ENCODE measurements around the gene MBD5.
"Not testable (repeated sequence)": the region's sequence is repeated elsewhere in the genome, so short reads cannot be mapped to it uniquely, and the experiment has no call there.

Gene MBD5

DNA sequence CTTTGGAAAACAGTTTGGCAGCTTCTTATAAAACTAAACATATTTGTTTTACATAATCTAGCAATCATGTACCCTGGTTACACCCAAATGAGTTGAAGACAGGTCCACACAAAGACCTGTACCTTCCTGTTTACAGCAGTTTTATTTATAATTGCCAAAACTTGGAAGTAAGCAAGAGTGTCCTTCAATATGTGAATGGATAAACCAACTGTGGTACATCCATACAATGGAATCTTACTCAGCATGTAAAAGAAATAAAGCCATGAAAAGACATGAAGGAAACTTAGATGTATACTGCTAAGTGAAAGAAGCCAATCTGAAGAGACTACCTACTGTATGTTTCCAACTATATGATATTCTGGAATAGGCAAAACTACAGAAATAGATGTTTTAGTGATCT, 24.1 kb upstream of the MBD5 start:
- no peak overlapping the region for H3K9ac ChIP-seq (ENCODE audit: insufficient read length, low read depth)
- no peak for DNase-seq (ENCODE audit: low read depth, low spot score)
- peaks cover 13% of the 10 kb centered on the region for H3K36me3 ChIP-seq (ENCODE audit: insufficient read depth, insufficient read length, low read length)
- no peaks in the 10 kb centered on the region for H3K27me3 ChIP-seq (ENCODE audit: insufficient read depth, insufficient read length)
- H3K9me3 ChIP-seq (ENCODE audit: insufficient read depth, low read length), result peaks cover 26% of the 10 kb centered on the region
- H3K4me3 ChIP-seq (ENCODE audit: insufficient read length, low read depth), result no peak overlapping the region
- no peaks in the 10 kb centered on the region for H3K4me1 ChIP-seq (ENCODE audit: insufficient read depth, insufficient read length)
- TF ChIP-seq ZNF274 (IDR thresholded peaks at IDR 0.05; ENCODE audit: low read depth, low read length), result no peak
- TF ChIP-seq YY1 (IDR thresholded peaks at IDR 0.05; ENCODE audit: insufficient read depth, insufficient read length), result no peak
- no peak for TF ChIP-seq SUZ12 (IDR thresholded peaks at IDR 0.05; ENCODE audit: extremely low read depth, insufficient read depth, insufficient read length)

DNA sequence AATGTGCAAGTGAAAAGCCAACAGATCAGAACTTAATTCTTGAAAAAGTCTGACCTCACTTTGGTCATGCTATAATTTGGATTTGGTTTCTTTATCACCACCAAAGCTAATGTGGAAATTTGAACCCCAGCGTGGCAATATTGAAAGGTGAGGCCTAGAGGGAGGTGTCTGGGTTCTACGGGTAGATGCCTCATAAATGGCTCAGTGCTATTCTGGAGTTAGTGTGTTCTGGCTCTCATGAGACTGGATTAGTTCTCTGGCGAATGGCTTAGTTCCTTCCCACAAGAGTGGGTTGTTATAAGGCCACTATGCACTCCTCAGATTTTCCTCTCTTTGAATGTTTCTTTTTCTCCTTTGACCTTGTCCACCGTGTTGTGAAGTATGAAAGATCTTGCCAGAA, 22.7 kb upstream of the MBD5 start:
- Histone ChIP-seq H3K9ac (ENCODE audit: insufficient read length, low read depth) (no peak overlapping the region), H3K9me3 (ENCODE audit: insufficient read depth, low read length) (peaks cover 26% of the 10 kb centered on the region), H3K4me1 (ENCODE audit: insufficient read depth, insufficient read length) (no peaks in the 10 kb centered on the region), H3K4me3 (ENCODE audit: insufficient read length, low read depth) (no peak overlapping the region), H3K36me3 (ENCODE audit: insufficient read depth, insufficient read length, low read length) (peaks cover 13% of the 10 kb centered on the region), H3K27me3 (ENCODE audit: insufficient read depth, insufficient read length) (no peaks in the 10 kb centered on the region)
- TF ChIP-seq ZNF274 (IDR thresholded peaks at IDR 0.05; ENCODE audit: low read depth, low read length), result no peak
- no peak for TF ChIP-seq SUZ12 (IDR thresholded peaks at IDR 0.05; ENCODE audit: extremely low read depth, insufficient read depth, insufficient read length)
- TF ChIP-seq YY1 (IDR thresholded peaks at IDR 0.05; ENCODE audit: insufficient read depth, insufficient read length), result no peak
- no peak for DNase-seq (ENCODE audit: low read depth, low spot score)

GRCh38 chr2:147999126-147999525, 21.8 kb upstream of the MBD5 start:
- DNase-seq (ENCODE audit: low read depth, low spot score), result no peak
- TF ChIP-seq SUZ12 (IDR thresholded peaks at IDR 0.05; ENCODE audit: extremely low read depth, insufficient read depth, insufficient read length) (no peak), ZNF274 (IDR thresholded peaks at IDR 0.05; ENCODE audit: low read depth, low read length) (no peak), YY1 (IDR thresholded peaks at IDR 0.05; ENCODE audit: insufficient read depth, insufficient read length) (no peak)
- no peaks in the 10 kb centered on the region for H3K4me1 ChIP-seq (ENCODE audit: insufficient read depth, insufficient read length)
- no peak overlapping the region for H3K4me3 ChIP-seq (ENCODE audit: insufficient read length, low read depth)
- H3K36me3 ChIP-seq (ENCODE audit: insufficient read depth, insufficient read length, low read length), result peaks cover 13% of the 10 kb centered on the region
- H3K9me3 ChIP-seq (ENCODE audit: insufficient read depth, low read length), result peaks cover 26% of the 10 kb centered on the region
- H3K27me3 ChIP-seq (ENCODE audit: insufficient read depth, insufficient read length), result no peaks in the 10 kb centered on the region
- no peak overlapping the region for H3K9ac ChIP-seq (ENCODE audit: insufficient read length, low read depth)

DNA sequence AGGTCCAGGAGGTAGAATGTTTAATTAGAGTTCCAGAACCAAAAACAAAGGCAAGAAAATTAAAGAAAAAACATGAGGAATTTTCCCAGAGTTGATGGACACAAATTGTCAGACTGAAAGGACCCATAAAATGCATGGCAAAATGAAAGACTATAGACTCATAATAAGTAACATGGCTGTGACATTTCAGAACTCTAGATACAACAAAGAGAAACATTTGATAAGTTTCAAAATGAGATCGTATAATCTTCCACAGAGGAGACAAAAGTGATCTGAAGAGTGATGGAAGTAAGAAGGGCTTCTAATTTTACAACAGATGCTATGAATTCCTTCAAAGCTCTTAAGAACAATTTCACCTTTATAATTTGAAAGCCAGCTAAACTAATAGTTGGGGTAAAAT, 20.8 kb upstream of the MBD5 start:
- no peak for DNase-seq (ENCODE audit: low read depth, low spot score)
- peaks cover 23% of the 10 kb centered on the region for H3K9me3 ChIP-seq (ENCODE audit: insufficient read depth, low read length)
- no peak for TF ChIP-seq SUZ12 (IDR thresholded peaks at IDR 0.05; ENCODE audit: extremely low read depth, insufficient read depth, insufficient read length)
- no peak for TF ChIP-seq YY1 (IDR thresholded peaks at IDR 0.05; ENCODE audit: insufficient read depth, insufficient read length)
- TF ChIP-seq ZNF274 (IDR thresholded peaks at IDR 0.05; ENCODE audit: low read depth, low read length), result no peak
- no peaks in the 10 kb centered on the region for H3K27me3 ChIP-seq (ENCODE audit: insufficient read depth, insufficient read length)
- no peak overlapping the region for H3K9ac ChIP-seq (ENCODE audit: insufficient read length, low read depth)
- H3K36me3 ChIP-seq (ENCODE audit: insufficient read depth, insufficient read length, low read length), result peaks cover 10% of the 10 kb centered on the region
- no peaks in the 10 kb centered on the region for H3K4me1 ChIP-seq (ENCODE audit: insufficient read depth, insufficient read length)
- H3K4me3 ChIP-seq (ENCODE audit: insufficient read length, low read depth), result no peak overlapping the region

DNA sequence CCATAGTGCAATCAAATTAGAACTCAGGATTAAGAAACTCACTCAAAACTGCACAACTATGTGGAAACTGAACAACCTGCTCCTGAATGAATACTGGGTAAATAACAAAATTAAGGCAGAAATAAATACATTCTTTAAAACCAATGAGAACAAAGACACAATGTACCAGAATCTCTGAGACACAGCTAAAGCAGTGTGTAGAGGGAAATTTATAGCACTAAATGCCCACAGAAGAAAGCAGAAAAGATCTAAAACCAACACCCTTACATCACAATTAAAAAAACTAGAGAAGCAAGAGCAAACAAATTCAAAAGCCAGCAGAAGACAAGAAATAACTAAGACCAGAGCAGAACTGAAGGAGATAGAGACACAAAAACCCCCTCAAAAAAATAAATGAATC, 18.5 kb upstream of the MBD5 start:
- not testable (repeated sequence) for H3K4me3 ChIP-seq (ENCODE audit: insufficient read length, low read depth); H3K36me3 ChIP-seq (ENCODE audit: insufficient read depth, insufficient read length, low read length); DNase-seq (ENCODE audit: low read depth, low spot score); H3K27me3 ChIP-seq (ENCODE audit: insufficient read depth, insufficient read length); H3K9ac ChIP-seq (ENCODE audit: insufficient read length, low read depth); H3K4me1 ChIP-seq (ENCODE audit: insufficient read depth, insufficient read length); H3K9me3 ChIP-seq (ENCODE audit: insufficient read depth, low read length)

DNA sequence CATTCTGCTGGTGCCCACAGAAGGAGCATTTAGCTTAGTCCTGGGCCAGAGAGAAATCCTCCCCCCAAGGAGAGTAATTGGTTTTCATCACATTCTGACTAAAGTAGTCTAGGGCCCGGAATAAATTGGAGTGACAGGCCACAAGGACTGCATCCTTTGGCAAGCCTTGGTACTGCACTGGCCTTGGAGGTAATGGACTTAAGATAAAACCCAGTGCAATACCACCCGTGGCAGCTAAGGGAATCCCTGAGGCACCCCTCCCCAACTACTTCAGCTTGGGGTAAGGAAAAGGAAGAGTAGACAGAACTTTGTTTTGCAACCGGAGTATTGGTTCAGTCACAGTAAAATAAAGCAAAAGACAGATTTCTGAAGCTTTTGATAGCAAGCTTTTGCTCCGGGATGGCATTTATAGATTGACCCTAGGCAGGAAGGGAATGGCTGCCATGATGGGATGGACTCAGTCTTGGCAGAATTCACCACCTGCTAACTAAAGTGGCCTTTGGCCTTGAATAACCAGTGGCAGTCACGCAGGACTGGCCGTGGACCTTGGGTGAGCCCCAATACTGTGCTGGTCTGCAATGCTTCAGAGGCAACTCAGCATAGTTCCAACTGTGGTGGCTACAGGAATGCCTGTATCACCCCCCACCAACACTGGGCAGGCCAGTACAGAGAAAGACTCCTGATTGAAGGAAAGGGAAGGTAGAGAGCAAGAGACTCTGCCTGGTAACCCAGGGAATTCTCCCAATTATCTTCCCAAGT, 14.5 kb upstream of the MBD5 start:
- Histone ChIP-seq H3K9ac (ENCODE audit: insufficient read length, low read depth) (no peak overlapping the region), H3K36me3 (ENCODE audit: insufficient read depth, insufficient read length, low read length) (no peaks in the 10 kb centered on the region), H3K27me3 (ENCODE audit: insufficient read depth, insufficient read length) (no peaks in the 10 kb centered on the region), H3K4me1 (ENCODE audit: insufficient read depth, insufficient read length) (no peaks in the 10 kb centered on the region), H3K4me3 (ENCODE audit: insufficient read length, low read depth) (no peak overlapping the region), H3K9me3 (ENCODE audit: insufficient read depth, low read length) (peaks cover 3% of the 10 kb centered on the region; the same call in 1 of the 2 replicates)
- no peak for TF ChIP-seq ZNF274 (IDR thresholded peaks at IDR 0.05; ENCODE audit: low read depth, low read length)
- TF ChIP-seq SUZ12 (IDR thresholded peaks at IDR 0.05; ENCODE audit: extremely low read depth, insufficient read depth, insufficient read length), result no peak
- no peak for TF ChIP-seq YY1 (IDR thresholded peaks at IDR 0.05; ENCODE audit: insufficient read depth, insufficient read length)
- no peak for DNase-seq (ENCODE audit: low read depth, low spot score)

DNA sequence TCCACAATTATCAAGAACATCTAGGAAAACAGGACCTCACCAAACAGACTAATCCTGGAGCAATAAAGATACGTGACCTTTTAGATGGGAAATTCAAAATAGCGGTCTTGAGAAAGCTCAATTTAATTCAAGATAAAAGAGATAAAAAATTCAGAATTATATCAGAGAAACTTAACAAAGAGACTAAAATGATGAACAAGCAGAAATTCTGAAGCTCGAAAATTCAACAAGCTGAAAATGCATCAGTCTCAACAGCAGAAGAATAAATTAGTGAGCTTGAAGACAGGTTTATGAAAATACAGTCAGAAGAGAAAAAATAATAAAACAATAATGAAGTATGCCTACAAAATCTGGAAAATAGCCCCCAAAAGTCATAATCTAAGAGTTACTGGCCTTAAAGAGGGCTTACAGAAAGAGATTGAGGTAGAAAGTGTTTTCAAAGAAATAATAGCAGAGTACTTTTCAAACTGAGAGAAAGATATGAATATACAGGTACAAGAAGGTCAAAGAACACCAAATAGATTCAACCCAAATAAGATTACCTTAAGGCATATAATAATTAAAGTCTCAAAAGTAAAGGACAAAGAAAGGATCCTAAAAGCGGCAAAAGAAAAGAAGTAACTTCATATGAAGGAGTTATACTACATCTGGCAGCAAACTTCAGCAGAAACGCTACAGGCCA, 13.5 kb upstream of the MBD5 start:
- H3K4me3 ChIP-seq (ENCODE audit: insufficient read length, low read depth), result no peak overlapping the region
- H3K36me3 ChIP-seq (ENCODE audit: insufficient read depth, insufficient read length, low read length), result no peaks in the 10 kb centered on the region
- TF ChIP-seq SUZ12 (IDR thresholded peaks at IDR 0.05; ENCODE audit: extremely low read depth, insufficient read depth, insufficient read length) (no peak), YY1 (IDR thresholded peaks at IDR 0.05; ENCODE audit: insufficient read depth, insufficient read length) (no peak), ZNF274 (IDR thresholded peaks at IDR 0.05; ENCODE audit: low read depth, low read length) (no peak)
- no peaks in the 10 kb centered on the region for H3K4me1 ChIP-seq (ENCODE audit: insufficient read depth, insufficient read length)
- H3K9me3 ChIP-seq (ENCODE audit: insufficient read depth, low read length), result peaks cover 10% of the 10 kb centered on the region; the same call in 1 of the 2 replicates
- H3K9ac ChIP-seq (ENCODE audit: insufficient read length, low read depth), result no peak overlapping the region
- no peak for DNase-seq (ENCODE audit: low read depth, low spot score)
- no peaks in the 10 kb centered on the region for H3K27me3 ChIP-seq (ENCODE audit: insufficient read depth, insufficient read length)

GRCh38 chr2:148008411-148008810, 12.5 kb upstream of the MBD5 start:
- peaks cover 10% of the 10 kb centered on the region; the same call in 1 of the 2 replicates for H3K9me3 ChIP-seq (ENCODE audit: insufficient read depth, low read length)
- not testable (repeated sequence) for H3K4me1 ChIP-seq (ENCODE audit: insufficient read depth, insufficient read length); H3K9ac ChIP-seq (ENCODE audit: insufficient read length, low read depth); H3K4me3 ChIP-seq (ENCODE audit: insufficient read length, low read depth); H3K36me3 ChIP-seq (ENCODE audit: insufficient read depth, insufficient read length, low read length); DNase-seq (ENCODE audit: low read depth, low spot score); H3K27me3 ChIP-seq (ENCODE audit: insufficient read depth, insufficient read length)

All from NT2/D1 (cell line).